AG04450 (cell line): ENCODE data around the gene SEPTIN7. TPM values are rescaled to one million over a fixed set of nuclear protein-coding genes. Genes with fewer than 3 reads are reported as not detected.

ENCODE experiments used
- CTCF ChIA-PET: fragments of 300-600, 350-600 bp; formaldehyde crosslinking; extraction: SDS; loops from one replicate; lab custom pipeline; 2022; ENCODE audit warnings: antibody characterized with exemption, inconsistent platforms; lab: Charles Lee
- POLR2A ChIA-PET: fragments of 350-600 bp; formaldehyde crosslinking; extraction: SDS; loops from one replicate; lab custom pipeline; 2021; ENCODE audit warnings: antibody characterized with exemption, inconsistent platforms; lab: Yijun Ruan, JAX
- DNase-seq: peaks from one replicate; pipeline ENCODE4 v3.0.0-alpha.2; 2011; ENCODE audit warnings: low read depth, low spot score
- H3K27ac ChIP-seq: one replicate; pipeline ENCODE4 v1.5.1; 2012; ENCODE audit warnings: low read depth, low read length, control low read depth
- H3K27me3 ChIP-seq: one replicate; pipeline ENCODE4 v1.6.0; 2012; ENCODE audit warnings: low read length; ENCODE audit not compliant: control insufficient read depth, insufficient read depth
- H3K4me3 ChIP-seq: 2 replicates; pipeline ENCODE4 v1.5.1; 2011; ENCODE audit warnings: mild to moderate bottlenecking, low read depth, low read length, control low read depth
- H3K9me3 ChIP-seq: 2 replicates; pipeline ENCODE4 v1.5.1; 2012; ENCODE audit warnings: low read length; ENCODE audit not compliant: control insufficient read depth, insufficient read depth
- CTCF ChIP-seq: IDR thresholded peaks from 2 replicates; pipeline ENCODE4 v1.5.1; 2011; ENCODE audit warnings: low read depth, low read length, control low read depth, inconsistent platforms
- polyA plus RNA-seq: library from polyadenylated mRNA; depleted of rRNA; stranded (reverse); fragments of >200 nt; gene quantifications from 2 replicates; pipeline ENCODE4 v1.2.3, GENCODE V29; 2011

The SEPTIN7 gene
- polyA plus RNA-seq, 1 experiment, result 428 TPM

GRCh38 chr7:35802649-35803048, 1.8 kb downstream of the SEPTIN7 start:
- no peak for DNase-seq
- CTCF ChIA-PET, result interaction anchor here (0.7 to 5.6 kb wide), 10 partner anchors 9 to 105 kb away, joined by 3 to 58 read pairs (median 4); no protein-coding TSS in a partner anchor

GRCh38 chr7:35804231-35804970, 3.5 kb downstream of the SEPTIN7 start:
- no peak for TF ChIP-seq CTCF
- DNase-seq, result no peak
- Histone ChIP-seq H3K4me3 (no peak overlapping the region), H3K27me3 (no peaks in the 10 kb centered on the region), H3K27ac (no peak overlapping the region), H3K9me3 (no peaks in the 10 kb centered on the region; the same call in 1 of the 2 replicates)
- CTCF ChIA-PET, result interaction anchor here (0.7 to 1.5 kb wide), 5 partner anchors 8 to 103 kb away, joined by 3 to 6 read pairs (median 3); no protein-coding TSS in a partner anchor
- POLR2A ChIA-PET, result no interaction called here

More at GRCh38 chr7:35802649-35803048, 1.8 kb downstream of the SEPTIN7 start:
- POLR2A ChIA-PET, result no interaction called here
- TF ChIP-seq CTCF, result no peak
- Histone ChIP-seq H3K4me3 (peak overlapping the region; percentile 78), H3K27ac (no peak overlapping the region), H3K9me3 (no peaks in the 10 kb centered on the region; the same call in 1 of the 2 replicates), H3K27me3 (no peaks in the 10 kb centered on the region)

GRCh38 chr7:35805876-35806275, 5.0 kb downstream of the SEPTIN7 start:
- Histone ChIP-seq H3K9me3 (peaks cover 3% of the 10 kb centered on the region; the same call in 1 of the 2 replicates), H3K27ac (no peak overlapping the region), H3K27me3 (no peaks in the 10 kb centered on the region), H3K4me3 (no peak overlapping the region)
- DNase-seq, result no peak
- CTCF ChIA-PET, result no interaction called here
- TF ChIP-seq CTCF, result no peak
- POLR2A ChIA-PET, result no interaction called here

GRCh38 chr7:35816514-35816913, 15.7 kb downstream of the SEPTIN7 start:
- TF ChIP-seq CTCF, result no peak
- ChIA-PET POLR2A (no interaction called here), CTCF (no interaction called here)
- DNase-seq, result no peak
- Histone ChIP-seq H3K9me3 (no peaks in the 10 kb centered on the region; the same call in 1 of the 2 replicates), H3K27me3 (no peaks in the 10 kb centered on the region), H3K4me3 (no peak overlapping the region), H3K27ac (no peak overlapping the region)

GRCh38 chr7:35817181-35817580, 16.3 kb downstream of the SEPTIN7 start:
- Histone ChIP-seq H3K27ac (no peak overlapping the region), H3K4me3 (no peak overlapping the region), H3K27me3 (no peaks in the 10 kb centered on the region), H3K9me3 (no peaks in the 10 kb centered on the region; the same call in 1 of the 2 replicates)
- TF ChIP-seq CTCF, result no peak
- no peak for DNase-seq
- ChIA-PET POLR2A (no interaction called here), CTCF (no interaction called here)
